Endodermal cell (in vitro differentiated cells): ENCODE data around the gene CFAP69. TPM values are rescaled to one million over a fixed set of nuclear protein-coding genes. Genes with fewer than 3 reads are reported as not detected.

Experiments used
- DNase-seq: peaks from one replicate; pipeline ENCODE4 v3.0.0-alpha.2; 2017
- H3K27ac ChIP-seq: 2 replicates; pipeline ENCODE4 v1.5.1; 2013; ENCODE audit warnings: mild to moderate bottlenecking, low read depth, low read length, moderate library complexity
- H3K27me3 ChIP-seq: 2 replicates; pipeline ENCODE4 v1.6.1; 2013; ENCODE audit warnings: mild to moderate bottlenecking, low read length, moderate library complexity; ENCODE audit not compliant: insufficient read depth, control insufficient read depth, poor library complexity, severe bottlenecking
- H3K36me3 ChIP-seq: 2 replicates; pipeline ENCODE4 v1.7.0; 2013; ENCODE audit warnings: mild to moderate bottlenecking, low read length, moderate library complexity; ENCODE audit not compliant: control insufficient read depth, insufficient read depth
- H3K4me1 ChIP-seq: one replicate; pipeline ENCODE4 v1.7.0; 2013; ENCODE audit warnings: low read length; ENCODE audit not compliant: control insufficient read depth, insufficient read depth
- H3K4me3 ChIP-seq: 2 replicates; pipeline ENCODE4 v1.5.1; 2013; ENCODE audit warnings: mild to moderate bottlenecking, low read length, moderate library complexity
- H3K9ac ChIP-seq: 2 replicates; pipeline ENCODE4 v1.6.1; 2013; ENCODE audit warnings: mild to moderate bottlenecking, low read length, moderate library complexity; ENCODE audit not compliant: poor library complexity, severe bottlenecking; ENCODE audit errors: extremely low read depth
- H3K9me3 ChIP-seq: 2 replicates; pipeline ENCODE4 v1.6.1; 2013; ENCODE audit warnings: mild to moderate bottlenecking, low read length, moderate library complexity; ENCODE audit not compliant: control insufficient read depth
- H3K27ac Mint-ChIP-seq: 2 replicates; pipeline ENCODE4 v1.8.0; 2020; ENCODE audit warnings: mixed read lengths
- H3K27me3 Mint-ChIP-seq: 2 replicates; pipeline ENCODE4 v1.8.0; 2021; ENCODE audit warnings: mild to moderate bottlenecking, mixed read lengths; ENCODE audit not compliant: insufficient read depth
- H3K36me3 Mint-ChIP-seq: 2 replicates; pipeline ENCODE4 v1.8.0; 2020; ENCODE audit warnings: low read depth, mixed read lengths
- H3K4me1 Mint-ChIP-seq: 2 replicates; pipeline ENCODE4 v1.8.0; 2020; ENCODE audit warnings: mixed read lengths
- H3K4me3 Mint-ChIP-seq: 2 replicates; pipeline ENCODE4 v1.8.0; 2020; ENCODE audit warnings: mild to moderate bottlenecking, moderate library complexity, mixed read lengths
- H3K9me3 Mint-ChIP-seq: 2 replicates; pipeline ENCODE4 v1.8.0; 2020; ENCODE audit warnings: mild to moderate bottlenecking, mixed read lengths
- CTCF ChIP-seq: fragments of 200-600 bp; sonication (generic); conservative IDR thresholded peaks from 2 replicates; pipeline ENCODE4 v1.5.0; 2021; ENCODE audit warnings: antibody characterized with exemption, mild to moderate bottlenecking
- WGBS, 2 experiments: methylation state at CpG; one replicate each; pipeline versions ENCODE4 v1.1.5 to v1.1.7; 2013; ENCODE audit warnings: missing lambda C conversion rate in 2 of 2, mixed read lengths in 1 of 2; ENCODE audit not compliant: insufficient coverage in 1 of 2, insufficient read length in 1 of 2; 5-methylcytosine and 5-hydroxymethylcytosine counted together
- total RNA-seq, 2 donors: library from RNA; stranded (reverse); fragmentation: NEBNext Ultra II Directional in 1 of 2; extraction: Animal tissue kit (Norgen Biotek cat#: 25700) in 1 of 2; gene quantifications; 2 replicates in 1 of 2; 3 replicates in 1 of 2; pipeline ENCODE4 v1.2.1, GENCODE V29; 2021

CFAP69 gene
- total RNA-seq, 2 donors from 2014 or later: 4.9 to 6.6 TPM

DNA sequence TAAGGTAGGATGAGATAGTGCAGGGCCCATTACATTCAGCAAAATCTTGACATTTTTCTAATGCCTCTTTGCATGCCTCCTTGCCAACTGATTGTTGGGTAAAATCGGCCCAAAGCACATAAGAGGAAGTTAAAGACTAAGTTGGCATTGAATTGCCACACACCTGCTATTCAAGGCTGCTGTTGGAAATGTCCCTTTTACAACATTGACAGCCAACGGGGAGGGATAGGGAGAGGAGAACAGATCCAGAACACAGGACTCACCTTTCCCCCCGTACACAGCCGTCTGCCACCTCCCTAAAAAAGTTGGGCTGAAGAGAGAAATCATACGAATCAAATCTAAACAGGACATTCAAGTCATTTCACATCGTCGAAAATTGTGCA, 75.4 kb downstream of the CFAP69 start:
- Mint-ChIP-seq H3K9me3 (no peaks in the 10 kb centered on the region), H3K4me1 (peaks cover 4% of the 10 kb centered on the region), H3K4me3 (peak overlapping the region; percentile 43), H3K36me3 (no peaks in the 10 kb centered on the region), H3K27ac (no peak overlapping the region), H3K27me3 (peaks cover 73% of the 10 kb centered on the region)
- Histone ChIP-seq H3K36me3 (no peaks in the 10 kb centered on the region), H3K27me3 (peaks cover 75% of the 10 kb centered on the region), H3K27ac (no peak overlapping the region), H3K4me3 (peak overlapping the region; percentile 72), H3K9me3 (no peaks in the 10 kb centered on the region), H3K9ac (no peak overlapping the region), H3K4me1 (no peaks in the 10 kb centered on the region)
- no peak for TF ChIP-seq CTCF
- no peak for DNase-seq
- WGBS, 2 experiments: 50 to 53% methylated on average over 2 to 7 of the region's 7 CpGs

DNA sequence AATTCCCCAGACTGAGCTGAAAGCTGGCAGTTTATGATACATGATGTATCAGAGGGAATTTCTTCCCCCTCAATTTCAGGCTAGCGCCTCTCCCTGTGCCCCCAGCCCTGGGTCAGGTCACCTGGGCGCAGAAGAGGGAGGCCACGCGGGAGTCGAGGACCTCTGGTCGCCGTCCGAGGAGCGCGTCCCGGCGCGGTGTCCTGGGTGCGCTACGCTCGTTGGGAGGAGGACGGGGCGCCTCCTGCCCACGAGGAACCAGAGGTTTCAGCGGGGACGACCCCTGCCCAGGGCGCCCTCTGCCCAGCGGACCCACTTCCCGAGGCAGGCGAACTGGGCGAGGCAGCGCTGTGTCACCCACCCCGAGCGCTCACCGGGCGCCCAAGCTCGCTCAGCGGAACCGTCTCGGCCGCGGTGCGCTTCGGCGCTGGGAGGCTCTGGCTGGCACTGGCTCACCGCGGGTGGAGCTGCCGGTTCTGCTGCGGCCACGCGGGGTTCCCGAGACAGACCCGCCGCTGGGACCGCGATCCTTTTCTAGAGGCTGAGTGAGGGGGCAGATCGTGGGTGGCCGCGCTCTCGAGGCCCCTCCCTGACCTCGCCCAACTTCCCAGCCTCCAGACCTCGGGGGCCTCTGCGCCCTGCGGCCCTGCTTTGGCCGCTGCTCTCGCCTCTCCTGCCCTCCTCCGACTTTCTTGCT, 76.0 kb downstream of the CFAP69 start, which contains the start of gene FAM237B:
Gene FAM237B (minus strand): TSS at position 504 of the 694 bp plus-strand sequence. CDS start 1,556 bp downstream, outside the sequence.
- Histone ChIP-seq H3K9ac (no peak within 1 kb of the TSS), H3K4me3 (peak within 1 kb of the TSS; percentile 72), H3K4me1 (no peaks in the 10 kb centered on the region), H3K27me3 (peaks cover 75% of the 10 kb centered on the region), H3K27ac (no peak within 1 kb of the TSS), H3K9me3 (no peaks in the 10 kb centered on the region), H3K36me3 (no peaks in the 10 kb centered on the region)
- no peak for TF ChIP-seq CTCF
- no peak within 1 kb of the TSS for H3K27ac Mint-ChIP-seq
- peak; percentile 77 for DNase-seq
- peaks cover 72% of the 10 kb centered on the region for H3K27me3 Mint-ChIP-seq
- H3K9me3 Mint-ChIP-seq: no peaks in the 10 kb centered on the region
- 4% methylated on average over 14 to 62 of the region's 62 CpGs for WGBS, 2 experiments
- peak within 1 kb of the TSS; percentile 43 for H3K4me3 Mint-ChIP-seq
- peaks cover 4% of the 10 kb centered on the region for H3K4me1 Mint-ChIP-seq
- no peaks in the 10 kb centered on the region for H3K36me3 Mint-ChIP-seq

DNA sequence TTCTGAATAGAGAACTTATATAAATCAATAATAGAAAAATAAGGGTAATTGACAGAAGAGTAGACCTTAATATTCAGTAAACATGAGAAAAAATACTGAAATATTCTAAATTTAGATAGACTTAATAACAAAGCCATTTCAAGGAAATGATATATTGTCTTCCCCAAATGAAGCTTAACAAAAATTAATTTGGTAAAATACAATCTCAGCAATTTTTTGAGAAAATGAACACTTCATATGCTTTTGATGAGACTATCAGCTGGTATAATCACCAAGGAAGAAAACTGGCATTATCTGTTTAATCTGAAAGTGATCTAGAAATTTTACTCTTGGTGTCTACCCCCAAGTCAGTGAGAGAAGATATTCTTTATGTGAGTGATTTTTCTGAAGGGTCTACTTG, 77.9 kb downstream of the CFAP69 start:
- no peak overlapping the region for H3K27ac ChIP-seq
- Mint-ChIP-seq H3K9me3 (no peaks in the 10 kb centered on the region), H3K36me3 (no peaks in the 10 kb centered on the region), H3K27ac (no peak overlapping the region), H3K27me3 (peaks cover 59% of the 10 kb centered on the region), H3K4me1 (peaks cover 4% of the 10 kb centered on the region), H3K4me3 (no peak overlapping the region)
- no peak for DNase-seq
- H3K9ac ChIP-seq: no peak overlapping the region
- H3K4me1 ChIP-seq: no peaks in the 10 kb centered on the region
- no peaks in the 10 kb centered on the region for H3K9me3 ChIP-seq
- H3K27me3 ChIP-seq: peaks cover 61% of the 10 kb centered on the region
- TF ChIP-seq CTCF: no peak
- no peak overlapping the region for H3K4me3 ChIP-seq
- H3K36me3 ChIP-seq: no peaks in the 10 kb centered on the region
